Psoas muscle (tissue), 8 donors: ENCODE results near the gene NOB1. TPM values are rescaled to one million over a fixed set of nuclear protein-coding genes. Genes with fewer than 3 reads are reported as not detected.
"Not testable (repeated sequence)": the region's sequence is repeated elsewhere in the genome, so short reads cannot be mapped to it uniquely, and the experiment has no call there.

ENCODE experiments used
- ATAC-seq, 4 donors: fragments of 200-7000 bp; cut with Tn5 transposase; one replicate each; pipeline ENCODE4 v1.9.1; 2020; ENCODE audit warnings: moderate library complexity in 3 of 4, mild to moderate bottlenecking in 2 of 4
- DNase-seq, 2 donors: peaks; one replicate each; pipeline ENCODE4 v3.0.0-alpha.2; 2020
- H3K27ac ChIP-seq: fragments of 200-600 bp; one replicate; pipeline ENCODE4 v1.8.0; 2022
- H3K27me3 ChIP-seq, 3 donors: fragments of 200-600 bp in 1 of 3; one replicate each; pipeline versions ENCODE4 v1.6.1 to v1.8.0; 2013 to 2022; ENCODE audit warnings: low read length in 2 of 3, mild to moderate bottlenecking in 2 of 3, moderate library complexity in 1 of 3; ENCODE audit not compliant: insufficient read depth in 3 of 3
- H3K36me3 ChIP-seq, 2 donors: fragments of 200-600 bp in 1 of 2; one replicate each; pipeline versions ENCODE4 v1.6.1 to v1.8.0; 2013 to 2022; ENCODE audit warnings: low read depth in 1 of 2, mild to moderate bottlenecking in 1 of 2, moderate library complexity in 1 of 2; ENCODE audit not compliant: insufficient read depth in 1 of 2
- H3K4me1 ChIP-seq: fragments of 200-600 bp; one replicate; pipeline ENCODE4 v1.8.0; 2022
- H3K4me3 ChIP-seq: fragments of 200-600 bp; one replicate; pipeline ENCODE4 v1.8.0; 2022; ENCODE audit warnings: mild to moderate bottlenecking
- H3K9me3 ChIP-seq: fragments of 200-600 bp; one replicate; pipeline ENCODE4 v1.8.0; 2022
- CTCF ChIP-seq: fragments of 200-600 bp; IDR thresholded peaks from one replicate; pipeline ENCODE4 v1.8.0; 2022; ENCODE audit warnings: antibody characterized with exemption
- WGBS, 3 donors: extraction: QIAGEN DNeasy Blood & Tissue Kit; methylation state at CpG; one replicate each; pipeline versions ENCODE4 v1.1.6 to v1.1.7; 2013; 5-methylcytosine and 5-hydroxymethylcytosine counted together
- intact Hi-C, 2 donors: fragments of 100-400 bp; cut with DNase I; formaldehyde crosslinking; loops; one replicate each; pipeline versions ENCODE4 v1.11.0 to v1.14.2; 2022
- polyA plus RNA-seq, 3 donors: library from polyadenylated mRNA; stranded (reverse); fragments of 200-250 nt; gene quantifications; one replicate each; pipeline ENCODE4 v1.2.3, GENCODE V29; 2013
- total RNA-seq, 4 donors: library from RNA; stranded (reverse); fragmentation: NEBNext Ultra II Directional in 2 of 4; extraction: Animal tissue kit (Norgen Biotek cat#: 25700) in 2 of 4; gene quantifications; one replicate each; pipeline versions ENCODE4 v1.2.1 to v1.2.4, GENCODE V29; 2021 to 2023
- donor health status: healthy with polysubstance abuse.
- donor health status: DM: no; HTN: no; CAD: no; lungs with moderate emphysema.
- donor health status: Bipolar disorder and iron deficiency.
- donor health status: healthy.
- donor health status: DM: yes; HTN: yes; CAD: no.
- donor health status: DM: no; HTN: no; CAD: no.
- donor health status: DM: no; HTN: no; CAD: no.
- donor health status: DM: yes; HTN: yes; CAD: no.

The NOB1 gene
- total and polyA plus RNA-seq, 7 donors, result 29.3 to 60.6 (median 42.5) TPM

GRCh38 chr16:69732101-69732500 is 22.6 kb downstream of the NOB1 start:
- WGBS, 3 donors, result 90 to 93% (median 93%) methylated on average over 6 of the region's 6 CpGs

GRCh38 chr16:69731280-69731679 is 23.4 kb downstream of the NOB1 start:
- H3K27ac ChIP-seq, H3K4me1 ChIP-seq, H3K36me3 ChIP-seq, ATAC-seq, intact Hi-C loops, H3K27me3 ChIP-seq, DNase-seq, H3K9me3 ChIP-seq, H3K4me3 ChIP-seq: not testable (repeated sequence)
- WGBS, 3 donors, result 76 to 90% (median 80%) methylated on average over 5 of the region's 5 CpGs

More at GRCh38 chr16:69732101-69732500, 22.6 kb downstream of the NOB1 start:
- intact Hi-C loops, result no loop called here
- Histone ChIP-seq H3K9me3 (no peaks in the 10 kb centered on the region), H3K27ac (no peak overlapping the region), H3K36me3 (no peaks in the 10 kb centered on the region), H3K4me3 (no peak overlapping the region), H3K4me1 (peaks cover 7% of the 10 kb centered on the region), H3K27me3 (no peaks in the 10 kb centered on the region)
- no peak for TF ChIP-seq CTCF
- no peak for DNase-seq
- ATAC-seq, result no peak

GRCh38 chr16:69729030-69729429 is 25.7 kb downstream of the NOB1 start:
- H3K27ac ChIP-seq, result peak overlapping the region; percentile 80
- intact Hi-C loops, H3K9me3 ChIP-seq, H3K36me3 ChIP-seq, ATAC-seq, DNase-seq, H3K27me3 ChIP-seq, H3K4me3 ChIP-seq: not testable (repeated sequence)
- 76 to 91% (median 78%) methylated on average over 4 of the region's 4 CpGs for WGBS, 3 donors
- peaks cover 18% of the 10 kb centered on the region for H3K4me1 ChIP-seq

GRCh38 chr16:69727916-69728270 is 26.8 kb downstream of the NOB1 start:
- TF ChIP-seq CTCF, result no peak
- Histone ChIP-seq H3K27me3 (no peaks in the 10 kb centered on the region), H3K27ac (peak overlapping the region; percentile 80), H3K36me3 (peaks cover 0 to 11% of the 10 kb centered on the region in 2 donors), H3K4me1 (peaks cover 18% of the 10 kb centered on the region), H3K4me3 (peak overlapping the region; percentile 78), H3K9me3 (no peaks in the 10 kb centered on the region)
- 69 to 90% (median 73%) methylated on average over 5 of the region's 5 CpGs for WGBS, 3 donors
- intact Hi-C loops, result no loop called here
- no peak for DNase-seq
- ATAC-seq, result no peak

GRCh38 chr16:69726313-69727060 is 28.2 kb downstream of the NOB1 start, which contains the start of gene NQO1:
NQO1 (minus strand) TSS chr16:69726560; CDS start chr16:69726439, 121 bp downstream.
- ATAC-seq (peak; percentile 94 to 96 (median 95)), DNase-seq (peak; percentile 94 to 95)
- no peak for TF ChIP-seq CTCF
- H3K4me3 ChIP-seq, result peak within 1 kb of the TSS; percentile 78
- 1 to 2% (median 1%) methylated on average over 31 of the region's 31 CpGs for WGBS, 3 donors
- H3K27me3 ChIP-seq, result no peaks in the 10 kb centered on the region
- intact Hi-C loops, result no loop called here
- no peaks in the 10 kb centered on the region for H3K9me3 ChIP-seq
- H3K27ac ChIP-seq, result peak within 1 kb of the TSS; percentile 80
- peaks cover 18% of the 10 kb centered on the region for H3K4me1 ChIP-seq
- H3K36me3 ChIP-seq, result peaks cover 0 to 17% of the 10 kb centered on the region in 2 donors
